ENCODE data around the gene VPS18. TPM values are rescaled to one million over a fixed set of nuclear protein-coding genes. Genes with fewer than 3 reads are reported as not detected.

VPS18 gene
- total RNA-seq, 1 donor from 2014 or later = 26.2 TPM

DNA sequence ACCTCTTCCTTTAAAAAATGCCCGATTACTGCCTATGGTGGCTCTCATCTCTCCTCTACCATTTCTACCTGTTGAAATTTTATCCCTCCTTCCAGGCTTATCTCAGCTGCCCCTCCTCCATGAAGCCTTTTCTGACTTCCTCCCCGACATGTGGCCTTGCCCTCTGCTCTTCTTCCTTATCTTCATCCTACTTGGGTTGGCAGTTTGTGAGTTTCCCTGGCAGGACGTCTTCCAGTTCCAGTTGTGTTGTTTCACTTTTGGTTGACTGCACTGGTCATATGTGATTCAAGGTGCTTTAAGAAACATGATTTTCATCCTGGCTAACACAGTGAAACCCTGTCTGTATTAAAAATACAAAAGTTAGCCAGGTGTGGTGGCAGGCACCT is 39.3 kb downstream of the VPS18 start:
- Mint-ChIP-seq H3K27me3 (peaks cover 34% of the 10 kb centered on the region), H3K4me1 (peaks cover 28% of the 10 kb centered on the region), H3K9me3 (no peaks in the 10 kb centered on the region), H3K27ac (no peak overlapping the region), H3K36me3 (ENCODE audit: low read depth) (no peaks in the 10 kb centered on the region), H3K4me3 (no peak overlapping the region)
- ChIA-PET POLR2A (interaction anchor here (0.7 kb wide), 1 partner anchor 9 kb away, joined by 8 read pairs; no protein-coding TSS in a partner anchor), CTCF (no interaction called here)
- intact Hi-C loops (cut with micrococcal nuclease) = no loop called here
- no peak for ATAC-seq (ENCODE audit: low read depth)
- no peak for DNase-seq
- TF ChIP-seq CTCF (IDR thresholded peaks at IDR 0.05) = no peak

- CTCF ChIA-PET = interaction anchor here (1.2 kb wide), 1 partner anchor 31 kb away, joined by 5 read pairs; no protein-coding TSS in a partner anchor
- no peak overlapping the region for H3K27ac Mint-ChIP-seq
- intact Hi-C loops (cut with micrococcal nuclease) = no loop called here
- H3K4me3 Mint-ChIP-seq = no peak overlapping the region
- DNase-seq (no peak), ATAC-seq (ENCODE audit: low read depth) (no peak)
- no peaks in the 10 kb centered on the region for H3K36me3 Mint-ChIP-seq (ENCODE audit: low read depth)
- H3K9me3 Mint-ChIP-seq = no peaks in the 10 kb centered on the region
- H3K4me1 Mint-ChIP-seq = peaks cover 19% of the 10 kb centered on the region
- peaks cover 29% of the 10 kb centered on the region for H3K27me3 Mint-ChIP-seq
- POLR2A ChIA-PET = interaction anchor here (0.8 to 1.2 kb wide), 2 partner anchors 19 to 27 kb away, joined by 3 to 4 read pairs; partner anchors contain the start of gene CHAC1
- TF ChIP-seq CTCF (IDR thresholded peaks at IDR 0.05) = no peak
These were observed 40.2 kb downstream of the VPS18 start for GRCh38 chr15:40934457-40934856.

DNA sequence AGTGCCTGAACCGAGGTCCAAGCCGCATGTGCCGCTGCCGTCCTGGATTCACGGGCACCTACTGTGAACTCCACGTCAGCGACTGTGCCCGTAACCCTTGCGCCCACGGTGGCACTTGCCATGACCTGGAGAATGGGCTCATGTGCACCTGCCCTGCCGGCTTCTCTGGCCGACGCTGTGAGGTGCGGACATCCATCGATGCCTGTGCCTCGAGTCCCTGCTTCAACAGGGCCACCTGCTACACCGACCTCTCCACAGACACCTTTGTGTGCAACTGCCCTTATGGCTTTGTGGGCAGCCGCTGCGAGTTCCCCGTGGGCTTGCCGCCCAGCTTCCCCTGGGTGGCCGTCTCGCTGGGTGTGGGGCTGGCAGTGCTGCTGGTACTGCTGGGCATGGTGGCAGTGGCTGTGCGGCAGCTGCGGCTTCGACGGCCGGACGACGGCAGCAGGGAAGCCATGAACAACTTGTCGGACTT is 42.0 kb downstream of the VPS18 start:
- H3K27ac Mint-ChIP-seq = no peak overlapping the region
- no peak for DNase-seq
- H3K9me3 Mint-ChIP-seq = no peaks in the 10 kb centered on the region
- H3K36me3 Mint-ChIP-seq (ENCODE audit: low read depth) = no peaks in the 10 kb centered on the region
- no peak for TF ChIP-seq CTCF (IDR thresholded peaks at IDR 0.05)
- peaks cover 14% of the 10 kb centered on the region for H3K27me3 Mint-ChIP-seq
- H3K4me3 Mint-ChIP-seq = no peak overlapping the region
- peaks cover 17% of the 10 kb centered on the region for H3K4me1 Mint-ChIP-seq
- ChIA-PET POLR2A (interaction anchor here (0.7 kb wide), 1 partner anchor 347 kb away, joined by 3 read pairs; no protein-coding TSS in a partner anchor), CTCF (interaction anchor here (0.7 kb wide), 1 partner anchor 78 kb away, joined by 6 read pairs; no protein-coding TSS in a partner anchor)
- intact Hi-C loops (cut with micrococcal nuclease) = no loop called here
- ATAC-seq (ENCODE audit: low read depth) = no peak

DNA sequence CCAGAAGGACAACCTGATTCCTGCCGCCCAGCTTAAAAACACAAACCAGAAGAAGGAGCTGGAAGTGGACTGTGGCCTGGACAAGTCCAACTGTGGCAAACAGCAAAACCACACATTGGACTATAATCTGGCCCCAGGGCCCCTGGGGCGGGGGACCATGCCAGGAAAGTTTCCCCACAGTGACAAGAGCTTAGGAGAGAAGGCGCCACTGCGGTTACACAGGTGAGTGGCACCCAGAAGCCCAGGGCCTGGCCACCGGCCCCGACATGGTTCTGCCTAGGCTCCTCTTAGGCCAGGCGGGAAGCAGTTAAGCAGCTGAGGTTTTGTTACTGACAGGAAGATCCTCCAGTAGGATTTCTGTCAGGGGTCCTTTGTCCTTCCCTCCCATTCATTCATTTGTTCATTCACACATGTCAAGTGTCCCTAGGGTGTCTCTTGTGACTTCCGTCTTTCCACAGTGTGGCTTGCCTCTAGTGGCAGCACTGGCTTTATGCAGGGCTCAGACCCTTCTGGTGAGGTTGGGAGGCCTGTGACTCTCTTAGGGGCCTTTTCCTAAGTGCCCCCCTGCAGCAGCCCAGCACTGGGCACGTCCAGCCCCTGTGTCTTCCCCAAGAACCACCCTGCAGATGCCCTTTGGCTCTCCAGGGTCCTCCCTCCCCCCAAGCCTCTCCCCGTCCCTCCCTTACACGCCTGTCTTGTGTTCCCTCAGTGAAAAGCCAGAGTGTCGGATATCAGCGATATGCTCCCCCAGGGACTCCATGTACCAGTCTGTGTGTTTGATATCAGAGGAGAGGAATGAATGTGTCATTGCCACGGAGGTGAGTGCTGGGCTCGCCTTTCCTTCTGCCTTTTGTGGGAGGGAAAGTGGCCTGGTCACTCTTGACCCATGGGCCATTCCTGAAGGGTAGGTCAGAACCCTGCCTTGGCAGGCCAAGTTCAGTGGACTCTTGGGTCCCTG is 42.7 kb downstream of the VPS18 start:
- POLR2A ChIA-PET = interaction anchor here (0.7 kb wide), 1 partner anchor 347 kb away, joined by 3 read pairs; no protein-coding TSS in a partner anchor
- TF ChIP-seq CTCF (IDR thresholded peaks at IDR 0.05) = no peak
- Mint-ChIP-seq H3K27me3 (peaks cover 7% of the 10 kb centered on the region), H3K9me3 (no peaks in the 10 kb centered on the region), H3K4me1 (peaks cover 18% of the 10 kb centered on the region), H3K27ac (no peak overlapping the region), H3K4me3 (no peak overlapping the region), H3K36me3 (ENCODE audit: low read depth) (no peaks in the 10 kb centered on the region)
- CTCF ChIA-PET = interaction anchor here (0.7 kb wide), 1 partner anchor 79 kb away, joined by 6 read pairs; no protein-coding TSS in a partner anchor
- peak; percentile 19 for ATAC-seq (ENCODE audit: low read depth)
- no peak for DNase-seq
- intact Hi-C loops (cut with micrococcal nuclease) = no loop called here

All from activated B cell treated with CpG ODN at 0.5 μM for 24 hours (primary cell).